Measurements from ENCODE around the gene RBM19.

GRCh38 chr12:113846883-113847755 is 119.0 kb downstream of the RBM19 start:
- TF ChIP-seq CTCF (IDR thresholded peaks at IDR 0.05) (no peak), POLR2A (IDR thresholded peaks at IDR 0.05) (no peak)
